CD14-positive monocyte (primary cell): ENCODE results near the gene AFF2. TPM values are rescaled to one million over a fixed set of nuclear protein-coding genes. Genes with fewer than 3 reads are reported as not detected.

Experiments used
- DNase-seq, 3 donors: peaks; one replicate each; pipeline ENCODE4 v3.0.0-alpha.2; 2011 to 2022
- H2AFZ ChIP-seq: 2 replicates; pipeline ENCODE4 v1.6.0; 2012; ENCODE audit warnings: mild to moderate bottlenecking, low read depth, low read length, inconsistent platforms; ENCODE audit not compliant: insufficient read depth, poor library complexity, severe bottlenecking
- H3K27ac ChIP-seq, 2 donors: 1 replicate in 1 of 2; 2 replicates in 1 of 2; pipeline ENCODE4 v1.5.1; 2012 to 2013; ENCODE audit warnings: low read length in 2 of 2, control low read depth in 1 of 2, inconsistent platforms in 1 of 2, low read depth in 1 of 2, mild to moderate bottlenecking in 1 of 2
- H3K27me3 ChIP-seq, 2 donors: one replicate each; pipeline versions ENCODE4 v1.6.0 to v1.6.1; 2011 to 2013; ENCODE audit warnings: low read length in 2 of 2; ENCODE audit not compliant: control insufficient read depth in 2 of 2, insufficient read depth in 2 of 2
- H3K36me3 ChIP-seq, 2 donors: replicated peaks in 1 of 2; 1 replicate in 1 of 2; 2 replicates in 1 of 2; pipeline versions ENCODE4 v1.5.1 to v1.6.1; 2012 to 2013; ENCODE audit warnings: low read length in 2 of 2, control low read depth in 1 of 2, inconsistent platforms in 1 of 2, mild to moderate bottlenecking in 1 of 2; ENCODE audit not compliant: insufficient read depth in 2 of 2, control insufficient read depth in 1 of 2
- H3K4me1 ChIP-seq, 2 donors: 1 replicate in 1 of 2; 2 replicates in 1 of 2; pipeline versions ENCODE4 v1.5.1 to v1.6.1; 2012 to 2013; ENCODE audit warnings: low read length in 2 of 2, control low read depth in 1 of 2, inconsistent platforms in 1 of 2, mild to moderate bottlenecking in 1 of 2, moderate library complexity in 1 of 2; ENCODE audit not compliant: insufficient read depth in 2 of 2, control insufficient read depth in 1 of 2
- H3K4me2 ChIP-seq: replicated peaks from 2 replicates; pipeline ENCODE3; 2012; ENCODE audit warnings: low read length, moderate library complexity, mild to moderate bottlenecking; ENCODE audit not compliant: poor library complexity, severe bottlenecking; ENCODE audit errors: extremely low read depth
- H3K4me3 ChIP-seq, 3 experiments: fragments of 200-600 bp in 1 of 3; sonication (generic) in 1 of 3; replicated peaks in 1 of 3; 1 replicate in 2 of 3; 2 replicates in 1 of 3; pipeline ENCODE4 v1.5.1; 2011 to 2013; ENCODE audit warnings: low read length in 3 of 3, mild to moderate bottlenecking in 3 of 3, control low read depth in 2 of 3, low read depth in 2 of 3, inconsistent platforms in 1 of 3, moderate library complexity in 1 of 3
- H3K79me2 ChIP-seq: 2 replicates; pipeline ENCODE4 v1.6.0; 2012; ENCODE audit warnings: mild to moderate bottlenecking, control low read depth, inconsistent platforms, low read length, moderate library complexity; ENCODE audit not compliant: insufficient read depth
- H3K9ac ChIP-seq: 2 replicates; pipeline ENCODE4 v1.6.0; 2017; ENCODE audit warnings: low read length, mild to moderate bottlenecking; ENCODE audit not compliant: insufficient read depth, poor library complexity, severe bottlenecking
- H3K9me3 ChIP-seq, 2 donors: replicated peaks in 1 of 2; 1 replicate in 1 of 2; 2 replicates in 1 of 2; pipeline versions ENCODE4 v1.5.1 to v1.6.1; 2012 to 2013; ENCODE audit warnings: low read length in 2 of 2, control low read depth in 1 of 2; ENCODE audit not compliant: control insufficient read depth in 1 of 2, insufficient read depth in 1 of 2
- H4K20me1 ChIP-seq: 2 replicates; pipeline ENCODE4 v1.6.0; 2012; ENCODE audit warnings: mild to moderate bottlenecking, low read length, control low read depth, moderate library complexity; ENCODE audit not compliant: insufficient read depth
- H3K27ac Mint-ChIP-seq, 7 donors: one replicate each; pipeline ENCODE4 v1.8.0; 2020; ENCODE audit warnings: mild to moderate bottlenecking in 7 of 7, mixed read lengths in 7 of 7, moderate library complexity in 6 of 7, inconsistent platforms in 2 of 7
- H3K27me3 Mint-ChIP-seq, 3 donors: one replicate each; pipeline ENCODE4 v1.8.0; 2021 to 2022; ENCODE audit warnings: low read depth in 3 of 3, mild to moderate bottlenecking in 3 of 3, mixed read lengths in 3 of 3, moderate library complexity in 3 of 3, inconsistent platforms in 1 of 3
- H3K36me3 Mint-ChIP-seq, 2 donors: one replicate each; pipeline ENCODE4 v1.8.0; 2020; ENCODE audit warnings: mixed read lengths in 2 of 2, inconsistent platforms in 1 of 2, mild to moderate bottlenecking in 1 of 2
- H3K4me1 Mint-ChIP-seq: one replicate; pipeline ENCODE4 v1.8.0; 2020; ENCODE audit warnings: mild to moderate bottlenecking, mixed read lengths
- H3K4me3 Mint-ChIP-seq, 2 donors: one replicate each; pipeline ENCODE4 v1.8.0; 2020; ENCODE audit warnings: mild to moderate bottlenecking in 2 of 2, mixed read lengths in 2 of 2, moderate library complexity in 1 of 2
- H3K9me3 Mint-ChIP-seq, 7 donors: one replicate each; pipeline ENCODE4 v1.8.0; 2020 to 2022; ENCODE audit warnings: mixed read lengths in 7 of 7, mild to moderate bottlenecking in 6 of 7, moderate library complexity in 6 of 7, inconsistent platforms in 2 of 7
- WGBS: methylation state at CpG from one replicate; pipeline ENCODE4 v1.1.5; 2013; ENCODE audit warnings: missing lambda C conversion rate; ENCODE audit not compliant: insufficient coverage; 5-methylcytosine and 5-hydroxymethylcytosine counted together
- intact Hi-C, 2 donors: fragments of 100-400 bp; cut with micrococcal nuclease; formaldehyde crosslinking; loops; one replicate each; pipeline versions ENCODE4 v1.15.0 to v1.15.1; 2023
- polyA minus RNA-seq: library from RNA; depleted of rRNA, polyadenylated mRNA; stranded (reverse); fragments of >200 nt; gene quantifications from 2 replicates; pipeline ENCODE4 v1.2.3, GENCODE V29; 2012
- polyA plus RNA-seq, 3 donors: library from polyadenylated mRNA; depleted of rRNA in 1 of 3; unstranded in 2 of 3; stranded (reverse) in 1 of 3; fragments of 300-500 nt in 2 of 3; fragments of >200 nt in 1 of 3; fragmentation: Illumina TruSeq in 2 of 3; gene quantifications; 1 replicate in 2 of 3; 2 replicates in 1 of 3; pipeline ENCODE4 v1.2.3, GENCODE V29; 2012 to 2021
- total RNA-seq, 12 experiments: library from RNA in 1 of 12; stranded (reverse) in 1 of 12; fragments of 120-200 nt in 1 of 12; gene quantifications; one replicate each; pipeline ENCODE4 v1.2.4 and lab custom pipeline; 2013 to 2026; ENCODE audit warnings: mixed read lengths in 6 of 12, inconsistent platforms in 1 of 12
- TF ChIP-seq, protein P1 (sequence below): fragments of 200-600 bp; IDR thresholded peaks from one replicate; pipeline ENCODE4 v1.8.0; 2022; ENCODE audit warnings: antibody characterized with exemption, mild to moderate bottlenecking

The AFF2 gene
- 24.7 TPM for total RNA-seq (2013)
- 1 to 10 TPM in 1 of 3 donors, under 1 TPM in 2; 0.07 to 1.1 (median 0.70) TPM for polyA plus RNA-seq
- 15.2 and 24.3 TPM in 2 replicates for polyA minus RNA-seq
- total RNA-seq (lab: John Stamatoyannopoulos, UW): 8.1 to 16.5 (median 15.1) reads per million in 11 experiments

DNA sequence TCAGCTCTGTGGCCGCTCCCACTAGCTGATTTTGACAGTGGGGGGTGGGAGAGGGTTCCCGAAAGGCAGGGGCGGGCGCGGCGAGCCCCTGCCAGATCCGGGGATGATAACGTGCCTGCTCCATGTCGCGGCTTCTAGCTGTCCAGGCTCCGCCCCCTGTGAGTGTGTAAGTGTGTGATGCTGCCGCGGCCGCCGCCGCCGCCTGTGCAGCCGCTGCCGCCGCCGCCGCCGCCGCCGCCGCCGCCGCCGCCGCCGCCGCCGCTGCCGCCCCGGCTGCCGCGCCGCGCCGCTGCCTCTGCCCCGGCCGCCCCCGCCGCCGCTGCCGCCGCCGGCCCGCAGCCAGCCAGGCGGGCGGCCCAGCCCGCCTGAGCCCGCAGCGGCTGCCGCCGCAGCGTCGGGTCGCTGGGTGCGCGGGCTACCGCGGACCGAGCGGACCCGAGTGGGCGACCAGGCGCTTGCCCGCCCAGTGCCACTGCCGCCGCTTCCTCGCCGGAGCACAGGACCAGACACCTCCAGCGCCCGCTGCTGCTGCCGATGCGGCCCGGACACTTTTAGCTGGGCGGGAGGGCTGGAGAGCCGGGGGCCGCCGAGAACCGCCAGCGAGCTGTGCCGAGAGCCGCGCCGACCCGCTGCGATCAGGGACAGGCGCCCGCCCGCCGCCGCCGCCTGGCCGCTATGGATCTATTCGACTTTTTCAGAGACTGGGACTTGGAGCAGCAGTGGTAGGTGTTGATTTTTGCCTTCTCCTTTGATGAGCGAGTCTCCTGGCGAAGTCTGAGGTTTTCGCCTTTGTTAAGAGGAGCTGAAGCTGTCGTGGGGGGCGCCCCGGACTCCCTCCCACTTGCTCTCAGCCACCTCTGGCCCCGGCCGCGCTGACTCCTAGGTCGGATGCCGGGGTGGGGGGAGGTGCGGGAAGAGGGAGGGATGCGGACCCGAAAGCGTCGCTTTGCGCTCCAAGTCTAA lies at the start of gene AFF2:
AFF2 (plus strand) TSS at position 195 of the 963 bp plus-strand sequence; CDS start at position 676, 481 bp downstream.
- H3K9me3 ChIP-seq: no peaks in the 10 kb centered on the region
- H3K4me1 ChIP-seq: peaks cover 23 to 27% of the 10 kb centered on the region in 2 donors
- H3K27me3 Mint-ChIP-seq: peaks cover 0 to 15% (median 10%) of the 10 kb centered on the region in 3 donors
- TF ChIP-seq, protein P1, sequence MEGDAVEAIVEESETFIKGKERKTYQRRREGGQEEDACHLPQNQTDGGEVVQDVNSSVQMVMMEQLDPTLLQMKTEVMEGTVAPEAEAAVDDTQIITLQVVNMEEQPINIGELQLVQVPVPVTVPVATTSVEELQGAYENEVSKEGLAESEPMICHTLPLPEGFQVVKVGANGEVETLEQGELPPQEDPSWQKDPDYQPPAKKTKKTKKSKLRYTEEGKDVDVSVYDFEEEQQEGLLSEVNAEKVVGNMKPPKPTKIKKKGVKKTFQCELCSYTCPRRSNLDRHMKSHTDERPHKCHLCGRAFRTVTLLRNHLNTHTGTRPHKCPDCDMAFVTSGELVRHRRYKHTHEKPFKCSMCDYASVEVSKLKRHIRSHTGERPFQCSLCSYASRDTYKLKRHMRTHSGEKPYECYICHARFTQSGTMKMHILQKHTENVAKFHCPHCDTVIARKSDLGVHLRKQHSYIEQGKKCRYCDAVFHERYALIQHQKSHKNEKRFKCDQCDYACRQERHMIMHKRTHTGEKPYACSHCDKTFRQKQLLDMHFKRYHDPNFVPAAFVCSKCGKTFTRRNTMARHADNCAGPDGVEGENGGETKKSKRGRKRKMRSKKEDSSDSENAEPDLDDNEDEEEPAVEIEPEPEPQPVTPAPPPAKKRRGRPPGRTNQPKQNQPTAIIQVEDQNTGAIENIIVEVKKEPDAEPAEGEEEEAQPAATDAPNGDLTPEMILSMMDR: no peak
- DNase-seq: peak; percentile 38 to 58 (median 42)
- H3K27me3 ChIP-seq: peaks cover 0 to 5% of the 10 kb centered on the region in 2 donors
- peaks cover 0 to 12% (median 0%) of the 10 kb centered on the region in 7 donors for H3K9me3 Mint-ChIP-seq
- WGBS: 2% methylated on average over 63 of the region's 115 CpGs
- intact Hi-C loops: no loop called here
- H3K4me3 Mint-ChIP-seq: peak within 1 kb of the TSS; percentile 89
- peak within 1 kb of the TSS; percentile 48 to 75 (median 54) for H3K4me3 ChIP-seq
- H3K27ac ChIP-seq: no peak within 1 kb of the TSS
- peak within 1 kb of the TSS; percentile 70 for H2AFZ ChIP-seq
- H3K9ac ChIP-seq: peak within 1 kb of the TSS; percentile 40
- no peaks in the 10 kb centered on the region for H4K20me1 ChIP-seq
- H3K4me1 Mint-ChIP-seq: peaks cover 21% of the 10 kb centered on the region
- H3K4me2 ChIP-seq: peak within 1 kb of the TSS; percentile 80
- no peaks in the 10 kb centered on the region for H3K36me3 ChIP-seq
- no peaks in the 10 kb centered on the region for H3K36me3 Mint-ChIP-seq
- peak within 1 kb of the TSS in 1 of 7 donors; percentile 30 for H3K27ac Mint-ChIP-seq
- H3K79me2 ChIP-seq: peaks cover 20% of the 10 kb centered on the region

DNA sequence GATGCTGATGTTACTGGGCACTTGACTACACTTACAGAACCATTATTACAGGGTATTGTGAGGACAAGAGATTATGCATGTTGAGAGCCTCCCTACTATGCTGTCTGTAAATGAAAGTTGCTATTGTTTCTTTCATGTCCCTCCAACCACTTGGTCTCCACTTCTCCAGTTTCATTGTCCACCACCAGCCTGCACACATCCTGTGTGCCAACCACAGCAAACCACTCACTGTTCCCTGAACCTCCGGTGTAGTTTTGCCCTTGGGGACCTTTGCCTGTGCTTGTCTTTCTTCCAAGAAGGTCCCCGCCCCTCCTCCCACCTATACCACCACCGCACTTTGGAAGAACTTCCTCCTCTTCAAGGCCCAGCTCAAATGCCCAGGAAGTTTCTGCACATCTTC lies 43.1 kb upstream of the AFF2 start:
- Histone ChIP-seq H3K27me3 (no peaks in the 10 kb centered on the region), H3K4me3 (no peak overlapping the region), H3K79me2 (no peaks in the 10 kb centered on the region), H4K20me1 (no peaks in the 10 kb centered on the region), H3K9me3 (no peaks in the 10 kb centered on the region), H3K27ac (no peak overlapping the region), H3K36me3 (no peaks in the 10 kb centered on the region), H2AFZ (no peak overlapping the region), H3K4me1 (no peaks in the 10 kb centered on the region), H3K4me2 (no peak overlapping the region), H3K9ac (no peak overlapping the region)
- Mint-ChIP-seq H3K27ac (no peak overlapping the region), H3K4me3 (no peak overlapping the region), H3K27me3 (no peaks in the 10 kb centered on the region), H3K4me1 (no peaks in the 10 kb centered on the region), H3K9me3 (no peaks in the 10 kb centered on the region), H3K36me3 (no peaks in the 10 kb centered on the region)
- DNase-seq: no peak
- TF ChIP-seq, protein P1: no peak
- WGBS: 0% methylated on average over 1 of the region's 3 CpGs
- intact Hi-C loops: no loop called here
